Measurements from ENCODE around the gene MAGEF1.

The MAGEF1 gene

DNA sequence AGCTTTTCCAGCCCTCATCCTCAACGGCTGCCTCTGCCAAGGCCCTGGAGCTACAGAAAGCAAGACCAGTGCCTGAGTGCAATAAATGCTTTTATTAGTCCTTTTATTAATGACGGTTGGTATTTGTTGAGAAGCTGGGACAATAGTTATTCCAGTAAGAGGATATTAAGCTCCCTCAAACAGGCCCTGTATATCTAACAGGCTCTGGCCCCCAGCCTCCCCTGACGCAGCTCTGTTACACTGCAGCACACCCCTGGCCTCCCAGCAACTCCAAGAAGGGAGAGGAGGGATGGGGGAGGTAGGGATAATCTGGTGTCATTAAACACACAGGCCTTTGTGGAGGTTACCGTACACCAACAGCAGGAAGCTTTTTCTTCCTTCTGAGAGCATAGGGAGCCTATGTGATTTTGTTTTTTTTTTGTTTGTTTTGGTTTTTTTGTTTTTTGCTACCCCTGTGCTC lies 30.8 kb upstream of the MAGEF1 start:
- no peak overlapping the region for H3K9ac ChIP-seq
- no peaks in the 10 kb centered on the region for H3K36me3 ChIP-seq
- no peak for TF ChIP-seq Cebpa-rat (IDR thresholded peaks at IDR 0.05)
- H3K27me3 ChIP-seq: no peaks in the 10 kb centered on the region
- H3K4me3 ChIP-seq: no peak overlapping the region
- H4K20me1 ChIP-seq: no peaks in the 10 kb centered on the region
- H3K27ac ChIP-seq: no peak overlapping the region
- no peak overlapping the region for H3K4me2 ChIP-seq
- H3K4me1 ChIP-seq: peaks cover 13% of the 10 kb centered on the region
- H3K9me3 ChIP-seq: no peaks in the 10 kb centered on the region

- no peak overlapping the region for H3K4me2 ChIP-seq
- H3K4me3 ChIP-seq: no peak overlapping the region
- no peak overlapping the region for H3K27ac ChIP-seq
- H3K9me3 ChIP-seq: no peaks in the 10 kb centered on the region
- H3K27me3 ChIP-seq: no peaks in the 10 kb centered on the region
- H3K9ac ChIP-seq: no peak overlapping the region
- H3K4me1 ChIP-seq: peaks cover 13% of the 10 kb centered on the region
- no peak for TF ChIP-seq Cebpa-rat (IDR thresholded peaks at IDR 0.05)
- no peaks in the 10 kb centered on the region for H4K20me1 ChIP-seq
- no peaks in the 10 kb centered on the region for H3K36me3 ChIP-seq
These were observed 30.2 kb upstream of the MAGEF1 start for GRCh38 chr3:184741798-184742675.

- Histone ChIP-seq H3K4me2 (no peak overlapping the region), H3K36me3 (no peaks in the 10 kb centered on the region), H3K4me1 (peaks cover 10% of the 10 kb centered on the region), H3K9me3 (no peaks in the 10 kb centered on the region), H3K27me3 (no peaks in the 10 kb centered on the region), H3K27ac (no peak overlapping the region), H3K9ac (no peak overlapping the region), H4K20me1 (no peaks in the 10 kb centered on the region), H3K4me3 (no peak overlapping the region)
- TF ChIP-seq Cebpa-rat (IDR thresholded peaks at IDR 0.05): no peak
These were observed 29.3 kb upstream of the MAGEF1 start for GRCh38 chr3:184741259-184741556.

DNA sequence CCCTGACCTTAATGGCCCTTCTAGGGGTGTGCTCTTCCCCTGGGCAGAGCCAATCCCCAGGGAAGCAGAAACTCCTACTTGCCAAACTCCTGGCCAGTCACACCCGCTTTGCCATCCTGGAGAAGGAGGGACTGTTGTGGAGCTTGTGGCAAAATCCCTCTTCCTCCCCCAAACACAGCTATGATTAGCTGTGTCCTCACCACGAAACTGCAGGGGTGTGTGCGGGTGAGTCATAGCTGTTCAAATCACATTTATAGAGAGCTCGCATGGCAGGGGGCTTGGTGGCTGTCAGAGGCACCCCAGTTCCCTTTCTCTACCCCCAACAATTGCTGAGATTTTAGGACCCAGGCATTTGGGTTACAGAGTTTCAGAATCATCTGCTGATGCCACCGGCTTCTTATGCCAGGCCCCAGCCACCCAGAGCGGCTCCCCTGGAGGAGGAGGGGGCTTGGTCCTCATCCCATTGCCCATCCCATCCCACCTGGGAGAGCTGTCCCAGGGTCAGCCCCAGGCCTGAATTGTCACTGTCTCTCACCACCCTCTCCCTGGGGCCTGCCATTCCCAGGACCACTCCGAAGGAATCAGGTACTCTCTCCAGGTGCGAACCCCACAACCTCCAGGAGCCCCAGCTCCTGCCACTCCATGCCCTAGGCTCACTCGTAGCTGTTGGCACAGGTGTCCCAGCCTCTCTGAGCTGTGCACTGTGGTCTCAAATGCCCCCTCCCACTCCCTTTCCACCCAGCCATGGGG lies 28.8 kb upstream of the MAGEF1 start:
- H4K20me1 ChIP-seq: no peaks in the 10 kb centered on the region
- H3K4me1 ChIP-seq: peaks cover 4% of the 10 kb centered on the region
- no peak overlapping the region for H3K4me3 ChIP-seq
- H3K36me3 ChIP-seq: no peaks in the 10 kb centered on the region
- H3K4me2 ChIP-seq: no peak overlapping the region
- no peak for TF ChIP-seq Cebpa-rat (IDR thresholded peaks at IDR 0.05)
- no peak overlapping the region for H3K27ac ChIP-seq
- no peaks in the 10 kb centered on the region for H3K9me3 ChIP-seq
- no peaks in the 10 kb centered on the region for H3K27me3 ChIP-seq
- H3K9ac ChIP-seq: no peak overlapping the region

DNA sequence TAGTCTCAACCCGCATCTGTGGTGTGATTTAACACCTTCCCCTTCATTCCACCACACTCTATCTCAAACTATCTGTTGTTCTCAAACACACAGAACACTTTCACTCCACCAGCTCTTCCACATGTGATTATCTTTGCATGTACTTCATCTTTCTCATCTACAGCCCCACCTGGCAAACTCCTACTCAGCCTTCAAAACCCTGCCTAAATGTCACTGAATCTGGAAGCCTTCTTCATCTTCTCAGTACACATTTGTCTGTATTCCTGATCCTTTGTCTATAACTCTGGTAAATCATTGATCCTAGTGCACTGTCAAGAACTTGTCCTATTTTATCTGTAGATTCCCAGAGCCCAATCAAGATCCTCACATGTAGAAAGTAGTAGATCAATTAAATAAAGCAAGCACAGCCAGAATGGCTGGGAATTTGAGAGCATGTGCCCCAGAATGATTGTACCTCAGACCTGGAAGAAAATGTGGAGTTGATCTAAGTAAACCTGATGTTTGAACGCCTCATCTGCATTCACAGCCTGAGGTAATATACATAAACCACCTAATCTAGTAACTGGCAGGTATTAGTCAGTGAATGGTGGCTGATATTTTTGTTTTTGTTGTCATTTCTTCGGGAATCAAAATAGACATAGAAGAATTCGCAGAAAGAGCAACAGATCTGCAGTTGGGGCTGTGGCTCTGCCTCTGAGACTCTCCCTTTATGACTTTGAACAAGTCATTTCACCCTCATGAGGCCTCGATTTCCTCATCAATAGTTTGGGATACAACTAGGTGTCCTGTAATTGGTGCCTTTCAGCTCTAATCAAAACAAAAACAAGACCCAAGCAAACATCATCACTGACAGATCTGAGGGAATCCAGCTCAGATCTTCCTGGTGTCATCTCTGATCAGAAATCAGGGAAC lies 28.0 kb upstream of the MAGEF1 start:
- Histone ChIP-seq H3K36me3 (no peaks in the 10 kb centered on the region), H3K4me1 (no peaks in the 10 kb centered on the region), H4K20me1 (no peaks in the 10 kb centered on the region), H3K4me3 (no peak overlapping the region), H3K9me3 (no peaks in the 10 kb centered on the region), H3K27me3 (no peaks in the 10 kb centered on the region), H3K9ac (no peak overlapping the region), H3K27ac (no peak overlapping the region), H3K4me2 (no peak overlapping the region)
- TF ChIP-seq Cebpa-rat (IDR thresholded peaks at IDR 0.05): no peak

- Histone ChIP-seq H3K9me3 (no peaks in the 10 kb centered on the region), H3K4me3 (no peak overlapping the region), H4K20me1 (no peaks in the 10 kb centered on the region), H3K4me2 (no peak overlapping the region), H3K27me3 (no peaks in the 10 kb centered on the region), H3K27ac (no peak overlapping the region), H3K36me3 (no peaks in the 10 kb centered on the region), H3K9ac (no peak overlapping the region), H3K4me1 (no peaks in the 10 kb centered on the region)
- TF ChIP-seq Cebpa-rat (IDR thresholded peaks at IDR 0.05): no peak
These were observed 27.1 kb upstream of the MAGEF1 start for GRCh38 chr3:184738982-184739381.

DNA sequence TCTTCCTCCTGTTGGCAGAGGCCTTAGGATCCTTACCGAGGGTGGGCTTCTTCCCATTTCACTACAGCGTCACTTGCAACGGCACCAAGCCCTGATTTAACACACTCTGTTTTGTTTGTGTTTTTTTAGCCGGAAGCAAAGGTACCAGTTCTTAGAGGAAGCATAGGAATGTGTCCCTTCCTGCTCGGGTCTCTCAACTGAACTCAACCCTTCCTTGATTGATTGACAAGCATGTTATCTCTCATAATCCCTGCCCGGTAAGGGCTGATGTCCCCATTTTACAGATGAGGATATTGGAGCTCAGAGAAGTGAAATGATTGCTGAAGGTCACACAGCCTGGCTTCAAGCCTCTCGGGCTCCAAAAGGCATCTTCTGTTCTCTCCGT lies 26.6 kb upstream of the MAGEF1 start:
- Histone ChIP-seq H3K4me3 (no peak overlapping the region), H4K20me1 (no peaks in the 10 kb centered on the region), H3K36me3 (no peaks in the 10 kb centered on the region), H3K4me2 (no peak overlapping the region), H3K9ac (no peak overlapping the region), H3K27me3 (no peaks in the 10 kb centered on the region), H3K4me1 (no peaks in the 10 kb centered on the region), H3K27ac (no peak overlapping the region), H3K9me3 (no peaks in the 10 kb centered on the region)
- TF ChIP-seq Cebpa-rat (IDR thresholded peaks at IDR 0.05): no peak

DNA sequence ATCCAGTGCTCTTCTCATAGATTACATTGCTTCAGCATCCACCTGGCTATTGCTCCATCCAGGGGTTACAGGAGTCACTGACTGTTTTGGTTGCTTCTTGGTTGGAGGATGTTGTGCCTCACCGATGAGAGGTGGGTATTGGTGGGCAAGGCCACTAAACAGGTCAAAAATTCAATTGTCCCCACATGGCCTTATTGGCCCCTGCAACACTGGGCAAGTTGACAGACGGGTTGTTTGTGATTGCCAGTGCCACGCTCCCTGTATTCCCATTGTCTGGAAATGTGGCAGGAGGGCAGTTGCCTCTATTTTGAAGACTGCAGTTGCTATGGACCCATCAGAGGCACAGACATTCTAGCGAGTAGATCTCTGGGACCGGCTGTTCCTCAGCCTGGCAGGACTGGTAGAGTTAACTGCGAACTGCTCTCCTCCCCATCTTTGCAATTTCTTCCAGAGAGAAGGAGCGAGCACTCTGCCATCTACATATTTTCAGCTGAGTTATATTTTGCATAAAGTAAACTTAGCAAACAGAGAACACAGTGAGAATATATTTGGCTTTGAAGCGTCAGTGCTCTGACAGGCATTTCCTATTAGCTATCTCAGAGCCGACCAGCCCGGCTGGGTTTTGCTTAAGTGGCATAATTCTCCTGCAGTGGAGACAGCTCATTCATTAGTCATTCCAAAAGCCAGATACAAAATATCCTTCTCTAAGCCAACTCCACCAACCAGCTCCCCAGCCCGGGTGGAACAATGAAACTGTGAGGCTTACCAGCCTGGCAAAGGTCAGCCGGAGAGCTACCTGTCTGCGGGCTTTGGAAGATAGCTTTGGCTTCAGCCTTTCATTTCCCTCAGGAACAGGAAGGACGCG lies 26.0 kb upstream of the MAGEF1 start:
- Histone ChIP-seq H3K9ac (no peak overlapping the region), H4K20me1 (no peaks in the 10 kb centered on the region), H3K4me3 (no peak overlapping the region), H3K27ac (no peak overlapping the region), H3K4me2 (no peak overlapping the region), H3K9me3 (no peaks in the 10 kb centered on the region), H3K36me3 (no peaks in the 10 kb centered on the region), H3K27me3 (no peaks in the 10 kb centered on the region), H3K4me1 (no peaks in the 10 kb centered on the region)
- no peak for TF ChIP-seq Cebpa-rat (IDR thresholded peaks at IDR 0.05)

DNA sequence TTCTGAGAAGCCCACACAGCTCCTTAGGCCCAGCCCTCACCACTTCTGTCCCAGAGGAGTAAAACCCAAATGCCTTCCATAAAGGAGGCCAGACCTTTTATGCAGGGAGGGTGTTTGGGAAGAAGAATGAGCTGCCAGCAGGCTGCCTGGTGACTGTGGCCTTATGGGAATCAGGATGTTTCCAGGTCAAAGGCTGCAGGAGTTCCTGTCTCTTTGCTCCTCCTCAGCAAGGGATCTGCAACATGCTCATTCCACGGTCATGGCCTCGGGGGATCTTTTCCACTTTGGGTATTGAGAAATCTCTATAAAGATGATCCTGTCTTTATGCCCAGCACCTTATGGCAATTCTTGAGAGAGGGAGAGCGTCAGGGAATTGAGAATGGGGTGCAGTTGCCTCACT lies 25.2 kb upstream of the MAGEF1 start:
- no peaks in the 10 kb centered on the region for H3K4me1 ChIP-seq
- no peak overlapping the region for H3K4me3 ChIP-seq
- TF ChIP-seq Cebpa-rat (IDR thresholded peaks at IDR 0.05): no peak
- H3K9ac ChIP-seq: no peak overlapping the region
- no peak overlapping the region for H3K27ac ChIP-seq
- H4K20me1 ChIP-seq: no peaks in the 10 kb centered on the region
- no peak overlapping the region for H3K4me2 ChIP-seq
- H3K36me3 ChIP-seq: no peaks in the 10 kb centered on the region
- no peaks in the 10 kb centered on the region for H3K27me3 ChIP-seq
- no peaks in the 10 kb centered on the region for H3K9me3 ChIP-seq

Measured in BLaER1 (cell line).